Left hindlimb (tissue), 1 donor: ENCODE measurements around the gene CDC20.

ENCODE experiments used
- DNase-seq: peaks from one replicate; pipeline ENCODE4 v3.0.0-alpha.2; 2018

CDC20 gene

GRCh38 chr1:43329995-43330751, 28.6 kb upstream of the CDC20 start:
- DNase-seq = peak; percentile 59

GRCh38 chr1:43331688-43332087, 27.1 kb upstream of the CDC20 start:
- no peak for DNase-seq

DNA sequence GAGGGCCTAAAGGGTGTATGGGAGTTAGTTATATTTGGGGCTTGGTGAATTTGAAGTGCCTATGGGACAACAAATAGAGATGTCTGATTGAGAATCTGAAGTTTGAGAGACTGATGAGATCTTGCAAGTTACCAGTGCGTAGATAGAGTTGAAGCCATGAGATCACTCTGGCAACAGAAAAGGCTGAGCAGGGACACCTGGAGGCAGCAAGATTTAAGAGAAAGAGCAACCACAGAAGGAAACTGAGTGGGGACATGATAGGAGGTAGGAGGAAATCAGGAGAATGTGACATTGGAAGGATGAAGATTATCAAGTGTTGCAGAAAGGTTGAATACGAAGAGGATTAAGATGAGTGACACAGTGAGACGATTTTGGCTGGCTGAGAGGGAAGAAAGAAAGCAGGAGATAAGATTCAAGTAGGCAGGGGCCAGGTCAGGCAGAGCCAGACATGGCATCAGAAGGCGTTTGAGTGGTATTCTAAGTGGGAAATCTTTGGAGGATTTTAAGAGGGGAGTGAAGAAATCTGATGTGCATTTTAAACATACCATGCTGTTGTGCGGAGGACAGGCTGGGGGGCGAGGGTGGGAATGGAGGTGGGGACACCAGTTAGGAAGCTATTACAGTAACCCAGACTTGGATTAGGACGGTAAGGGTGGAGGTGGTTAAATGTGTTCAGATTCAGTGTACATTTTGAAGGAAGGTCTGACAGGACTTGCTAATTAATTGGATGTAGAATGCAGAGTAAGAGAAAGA, 24.2 kb upstream of the CDC20 start:
- DNase-seq = no peak

GRCh38 chr1:43337588-43337987, 21.2 kb upstream of the CDC20 start, which contains the start of gene MPL:
TSS of gene MPL (plus strand) at chr1:43337818. CDS start at chr1:43337849, 31 bp downstream.
- DNase-seq = no peak

DNA sequence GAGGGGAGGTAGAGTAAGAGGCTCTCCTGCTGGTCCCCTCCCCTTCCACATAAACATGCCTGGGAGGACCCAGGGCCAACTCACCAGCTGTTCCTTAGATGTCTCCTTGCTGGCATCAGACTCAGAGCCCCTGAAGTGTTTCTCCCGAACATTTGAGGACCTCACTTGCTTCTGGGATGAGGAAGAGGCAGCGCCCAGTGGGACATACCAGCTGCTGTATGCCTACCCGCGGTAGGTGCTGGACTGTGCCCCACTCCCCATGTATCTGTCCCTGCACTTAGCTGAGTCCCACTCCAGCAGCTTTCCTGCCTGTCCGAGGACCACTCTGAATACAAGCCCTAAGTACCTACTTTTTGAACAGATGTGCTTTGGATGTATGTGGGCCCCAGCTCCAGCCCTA, 20.8 kb upstream of the CDC20 start:
- DNase-seq = no peak

- no peak for DNase-seq
These were observed 19.1 kb upstream of the CDC20 start for GRCh38 chr1:43339584-43340232.

DNA sequence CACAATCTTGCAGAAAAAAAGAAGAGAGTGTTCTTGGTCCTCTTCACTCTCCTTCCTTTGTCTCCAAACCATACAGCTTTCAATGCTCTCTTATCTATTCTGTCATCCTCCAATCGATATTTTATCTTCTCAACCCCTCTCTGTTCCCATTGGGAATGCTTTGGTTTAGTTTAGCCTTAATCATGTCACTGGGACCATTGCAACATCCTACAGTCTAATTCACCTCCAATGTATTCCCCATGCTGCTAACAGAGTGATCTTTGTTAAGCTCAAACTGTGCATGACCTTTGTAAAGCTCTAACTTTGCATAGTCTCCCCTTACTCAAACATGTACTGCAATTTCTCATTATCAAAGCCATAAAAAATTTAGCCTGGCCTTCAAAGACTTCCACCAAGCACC, 18.2 kb upstream of the CDC20 start:
- DNase-seq = no peak

- DNase-seq = no peak
These were observed 14.4 kb upstream of the CDC20 start for GRCh38 chr1:43344267-43344850.

DNA sequence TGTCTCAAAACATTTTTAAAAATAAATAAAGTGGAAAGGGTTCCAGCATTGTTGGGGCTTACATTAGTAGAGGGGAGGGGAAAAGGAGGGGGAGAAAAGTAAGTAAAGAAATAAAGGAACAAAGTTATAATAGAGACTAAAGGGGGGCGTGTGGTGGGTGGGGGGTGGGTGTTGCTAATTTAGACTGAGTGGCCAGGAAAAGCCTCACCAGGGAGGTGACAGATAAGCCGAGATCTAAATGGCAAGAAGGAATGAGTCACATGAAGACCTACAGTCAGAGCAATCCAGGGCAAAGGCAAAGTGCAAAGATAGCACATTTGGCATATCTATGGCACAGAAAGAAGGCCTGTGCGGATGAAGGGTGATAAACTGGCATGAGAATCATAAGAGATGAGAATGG, 13.7 kb upstream of the CDC20 start:
- DNase-seq = no peak

DNA sequence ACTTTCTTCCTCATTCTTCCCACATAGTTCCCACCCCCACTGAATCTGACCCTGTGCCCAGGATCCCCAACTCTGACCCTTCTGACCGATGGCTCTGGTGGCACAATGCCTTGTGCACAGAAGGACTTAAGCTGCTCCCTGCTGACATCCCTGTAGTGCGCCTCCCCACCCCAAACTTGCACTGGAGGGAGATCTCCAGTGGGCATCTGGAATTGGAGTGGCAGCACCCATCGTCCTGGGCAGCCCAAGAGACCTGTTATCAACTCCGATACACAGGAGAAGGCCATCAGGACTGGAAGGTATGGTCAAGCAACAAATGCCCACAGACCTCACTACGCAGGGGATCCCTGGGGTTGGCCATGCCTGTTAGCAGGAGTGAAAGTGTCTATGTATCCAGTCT, 12.1 kb upstream of the CDC20 start:
- no peak for DNase-seq

- no peak for DNase-seq
These were observed 10.4 kb upstream of the CDC20 start for GRCh38 chr1:43348343-43348808.

DNA sequence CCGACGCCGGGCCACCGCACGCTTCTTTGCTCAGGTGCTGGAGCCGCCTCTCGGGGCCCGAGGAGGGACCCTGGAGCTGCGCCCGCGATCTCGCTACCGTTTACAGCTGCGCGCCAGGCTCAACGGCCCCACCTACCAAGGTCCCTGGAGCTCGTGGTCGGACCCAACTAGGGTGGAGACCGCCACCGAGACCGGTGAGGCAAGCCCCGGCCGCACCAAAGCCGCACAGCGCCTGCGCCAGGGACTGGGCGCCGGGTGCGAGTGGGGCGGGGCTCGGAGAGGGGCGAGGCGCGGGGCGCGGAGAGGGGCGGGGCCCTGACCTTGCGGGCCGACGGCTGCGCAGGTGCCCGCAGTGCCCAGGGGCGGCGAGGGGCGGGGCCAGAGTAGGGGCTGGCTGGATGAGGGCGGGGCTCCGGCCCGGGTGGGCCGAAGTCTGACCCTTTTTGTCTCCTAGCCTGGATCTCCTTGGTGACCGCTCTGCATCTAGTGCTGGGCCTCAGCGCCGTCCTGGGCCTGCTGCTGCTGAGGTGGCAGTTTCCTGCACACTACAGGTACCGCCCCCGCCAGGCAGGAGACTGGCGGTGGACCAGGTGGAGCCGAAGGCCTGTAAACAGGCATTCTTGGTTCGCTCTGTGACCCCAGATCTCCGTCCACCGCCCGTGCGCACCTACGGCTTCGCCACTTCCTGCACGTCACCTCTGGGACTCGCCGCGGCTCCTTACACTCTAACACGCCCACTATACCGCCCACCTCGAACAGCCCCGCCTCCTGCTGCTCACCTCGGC, 9.8 kb upstream of the CDC20 start:
- DNase-seq = peak; percentile 73

DNA sequence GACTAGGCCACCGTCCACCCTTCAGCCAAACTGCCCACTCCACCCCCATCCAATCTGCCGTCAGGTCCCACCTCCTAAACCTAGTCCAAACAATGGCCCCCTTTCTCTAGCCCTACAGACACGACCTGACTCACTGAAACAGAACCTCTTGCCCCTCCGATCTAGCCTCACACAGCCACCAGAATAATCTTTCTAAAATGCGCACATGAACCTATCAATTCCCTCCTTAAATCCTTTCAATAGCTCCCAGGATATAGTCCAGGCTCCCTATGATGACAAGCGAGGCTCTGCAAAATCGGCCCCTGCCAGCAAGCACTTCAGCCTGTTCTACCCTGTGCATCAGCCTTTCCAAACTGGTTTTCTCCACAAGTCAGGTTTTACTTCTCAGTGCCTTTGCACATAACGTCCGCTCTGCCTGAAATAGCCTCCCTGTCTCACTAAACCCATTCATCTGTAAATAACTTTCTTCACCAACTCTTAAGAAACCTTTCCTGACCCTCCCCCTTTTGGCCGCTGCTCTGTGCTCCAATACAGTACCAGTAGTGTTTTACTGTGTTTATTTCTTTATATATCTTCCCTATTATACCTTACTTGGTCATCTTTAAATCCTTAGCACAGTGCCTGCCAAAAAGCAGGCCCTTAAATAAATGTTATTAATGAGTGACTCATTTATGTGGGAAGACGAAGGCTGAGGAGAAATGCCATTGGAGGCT, 9.0 kb upstream of the CDC20 start:
- DNase-seq = no peak

- DNase-seq = no peak
These were observed 7.8 kb upstream of the CDC20 start for GRCh38 chr1:43350976-43351375.

DNA sequence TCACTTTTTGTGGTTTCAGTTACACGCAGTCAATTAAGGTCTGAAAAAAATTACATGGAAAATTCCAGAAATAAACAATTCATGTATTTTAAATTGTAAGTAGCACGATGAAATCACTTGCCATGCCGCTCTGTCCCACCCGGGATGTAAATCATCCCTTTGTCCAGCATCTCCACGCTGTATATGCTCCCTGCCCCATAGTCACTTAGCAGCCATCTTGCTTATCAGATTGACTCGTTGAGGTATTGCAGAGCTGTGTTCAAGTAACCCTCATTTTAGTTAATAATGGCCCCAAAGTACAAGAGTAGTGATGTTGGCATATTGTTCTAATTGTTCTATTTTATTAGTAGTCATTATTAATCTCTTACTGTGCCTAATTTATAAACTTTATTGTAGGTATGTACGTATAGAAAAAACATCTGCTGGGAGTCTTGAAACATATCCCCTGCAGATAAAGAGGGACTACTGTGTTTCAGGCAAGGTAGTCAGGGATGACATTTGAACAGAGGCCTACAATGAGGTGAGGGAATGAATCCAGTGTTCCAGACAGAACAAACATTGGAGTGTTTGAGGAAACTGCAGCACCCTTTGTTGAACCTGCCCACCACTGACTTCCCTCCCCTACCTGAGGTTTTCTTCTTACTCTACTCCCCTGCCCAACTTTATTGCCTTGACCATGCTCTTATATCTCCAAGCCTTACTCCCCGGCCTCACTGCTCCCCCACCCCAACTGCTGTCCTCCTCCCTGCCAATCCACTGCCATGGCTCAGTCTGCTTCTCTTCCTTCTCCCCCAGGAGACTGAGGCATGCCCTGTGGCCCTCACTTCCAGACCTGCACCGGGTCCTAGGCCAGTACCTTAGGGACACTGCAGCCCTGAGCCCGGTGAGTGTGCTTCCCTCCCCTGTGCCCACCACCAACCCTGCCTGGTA, 7.1 kb upstream of the CDC20 start:
- no peak for DNase-seq

DNA sequence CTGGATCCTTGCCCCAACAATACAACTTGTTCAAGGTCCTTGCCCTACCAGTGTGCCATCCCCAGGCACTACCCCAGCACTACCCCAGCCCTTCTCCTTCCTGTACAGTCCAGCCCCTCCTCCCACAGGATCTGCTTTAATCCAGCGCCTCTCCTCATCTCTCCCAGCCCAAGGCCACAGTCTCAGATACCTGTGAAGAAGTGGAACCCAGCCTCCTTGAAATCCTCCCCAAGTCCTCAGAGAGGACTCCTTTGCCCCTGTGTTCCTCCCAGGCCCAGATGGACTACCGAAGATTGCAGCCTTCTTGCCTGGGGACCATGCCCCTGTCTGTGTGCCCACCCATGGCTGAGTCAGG, 6.5 kb upstream of the CDC20 start:
- DNase-seq = no peak

DNA sequence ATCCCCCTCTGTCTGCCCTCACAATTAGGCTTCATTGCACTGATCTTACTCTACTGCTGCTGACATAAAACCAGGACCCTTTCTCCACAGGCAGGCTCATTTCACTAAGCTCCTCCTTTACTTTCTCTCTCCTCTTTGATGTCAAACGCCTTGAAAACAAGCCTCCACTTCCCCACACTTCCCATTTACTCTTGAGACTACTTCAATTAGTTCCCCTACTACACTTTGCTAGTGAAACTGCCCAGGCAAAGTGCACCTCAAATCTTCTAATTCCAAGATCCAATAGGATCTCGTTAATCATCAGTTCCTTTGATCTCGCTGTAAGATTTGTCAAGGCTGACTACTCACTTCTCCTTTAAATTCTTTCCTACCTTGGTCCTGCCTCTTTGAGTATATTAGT, 5.9 kb upstream of the CDC20 start:
- DNase-seq = no peak

- DNase-seq = no peak
These were observed 4.3 kb upstream of the CDC20 start for GRCh38 chr1:43354471-43354870.

GRCh38 chr1:43354936-43355335, 3.8 kb upstream of the CDC20 start:
- no peak for DNase-seq

DNA sequence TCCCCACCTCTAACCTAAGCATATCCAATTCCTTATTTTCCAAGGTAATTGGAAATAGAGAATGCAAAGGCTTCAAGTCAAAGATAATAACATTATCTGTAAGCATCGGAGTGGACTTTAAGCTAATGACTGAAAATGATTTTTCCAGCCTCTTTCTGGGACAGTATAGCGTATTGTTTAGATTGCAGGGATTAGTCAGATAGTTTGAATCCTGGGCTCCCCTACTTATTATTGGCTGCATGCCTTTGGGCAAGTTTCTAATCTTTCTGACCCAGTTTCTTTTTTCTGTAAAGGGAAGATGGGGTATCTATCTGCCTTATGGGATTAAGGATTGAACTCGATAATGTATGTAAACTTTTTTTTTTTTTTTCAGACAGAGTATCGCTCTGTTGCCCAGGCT, 1.5 kb upstream of the CDC20 start:
- no peak for DNase-seq
